PC-9 (cell line): ENCODE data around the gene MYMX.

Source experiments
- EZH2 ChIP-seq: fragments of 200-600 bp; sonication (generic); IDR thresholded peaks from 2 replicates; pipeline ENCODE4 v1.8.0; 2017; ENCODE audit warnings: antibody characterized with exemption, low read depth
- TF ChIP-seq, protein P1 (sequence below): fragments of 200-600 bp; sonication (generic); conservative IDR thresholded peaks from 2 replicates; pipeline ENCODE4 v1.6.1; 2017; ENCODE audit warnings: mixed run types, antibody characterized with exemption, mild to moderate bottlenecking, moderate library complexity

DNA sequence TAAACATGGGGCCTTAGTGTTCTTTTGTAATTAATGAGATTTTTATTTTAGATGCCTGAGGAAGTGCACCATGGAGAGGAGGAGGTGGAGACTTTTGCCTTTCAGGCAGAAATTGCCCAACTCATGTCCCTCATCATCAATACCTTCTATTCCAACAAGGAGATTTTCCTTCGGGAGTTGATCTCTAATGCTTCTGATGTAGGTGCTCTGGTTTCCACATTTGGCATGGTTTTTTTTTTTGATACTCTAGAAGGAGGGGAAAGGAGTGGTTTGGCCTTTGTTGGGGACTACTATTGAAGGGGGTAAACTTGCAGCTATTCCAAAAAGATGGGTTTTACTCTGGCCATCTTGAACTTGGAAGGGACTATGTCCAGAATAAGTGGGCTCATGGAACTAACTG, 31.9 kb downstream of the MYMX start:
- TF ChIP-seq, protein P1, sequence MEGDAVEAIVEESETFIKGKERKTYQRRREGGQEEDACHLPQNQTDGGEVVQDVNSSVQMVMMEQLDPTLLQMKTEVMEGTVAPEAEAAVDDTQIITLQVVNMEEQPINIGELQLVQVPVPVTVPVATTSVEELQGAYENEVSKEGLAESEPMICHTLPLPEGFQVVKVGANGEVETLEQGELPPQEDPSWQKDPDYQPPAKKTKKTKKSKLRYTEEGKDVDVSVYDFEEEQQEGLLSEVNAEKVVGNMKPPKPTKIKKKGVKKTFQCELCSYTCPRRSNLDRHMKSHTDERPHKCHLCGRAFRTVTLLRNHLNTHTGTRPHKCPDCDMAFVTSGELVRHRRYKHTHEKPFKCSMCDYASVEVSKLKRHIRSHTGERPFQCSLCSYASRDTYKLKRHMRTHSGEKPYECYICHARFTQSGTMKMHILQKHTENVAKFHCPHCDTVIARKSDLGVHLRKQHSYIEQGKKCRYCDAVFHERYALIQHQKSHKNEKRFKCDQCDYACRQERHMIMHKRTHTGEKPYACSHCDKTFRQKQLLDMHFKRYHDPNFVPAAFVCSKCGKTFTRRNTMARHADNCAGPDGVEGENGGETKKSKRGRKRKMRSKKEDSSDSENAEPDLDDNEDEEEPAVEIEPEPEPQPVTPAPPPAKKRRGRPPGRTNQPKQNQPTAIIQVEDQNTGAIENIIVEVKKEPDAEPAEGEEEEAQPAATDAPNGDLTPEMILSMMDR: no peak
- no peak for TF ChIP-seq EZH2
